ENCODE results near the gene CCT6A.
"Not testable (repeated sequence)": the region's sequence is repeated elsewhere in the genome, so short reads cannot be mapped to it uniquely, and the experiment has no call there.

Gene CCT6A

GRCh38 chr7:56099653-56100052 lies 48.1 kb downstream of the CCT6A start:
- no peak for DNase-seq (ENCODE audit: low read depth)

GRCh38 chr7:56104138-56104537 lies 52.6 kb downstream of the CCT6A start:
- DNase-seq (ENCODE audit: low read depth) = not testable (repeated sequence)

GRCh38 chr7:56105508-56105907 lies 53.9 kb downstream of the CCT6A start:
- DNase-seq (ENCODE audit: low read depth) = no peak

- peak; percentile 87 for DNase-seq (ENCODE audit: low read depth)
Observed at GRCh38 chr7:56106108-56107073, 54.8 kb downstream of the CCT6A start, which contains the start of gene CHCHD2. Gene CHCHD2 (minus strand): TSS chr7:56106476. CDS start chr7:56106413, 63 bp downstream.

- DNase-seq (ENCODE audit: low read depth) = no peak
Observed at GRCh38 chr7:56107954-56108258, 56.3 kb downstream of the CCT6A start.

GRCh38 chr7:56110611-56111010 lies 59.0 kb downstream of the CCT6A start:
- no peak for DNase-seq (ENCODE audit: low read depth)

GRCh38 chr7:56112244-56112643 lies 60.7 kb downstream of the CCT6A start:
- not testable (repeated sequence) for DNase-seq (ENCODE audit: low read depth)
